ENCODE measurements around the gene PRPF40A.

GRCh38 chr2:152761214-152761613 is 44.0 kb upstream of the PRPF40A start:
- TF ChIP-seq EZH2 (IDR thresholded peaks at IDR 0.05; ENCODE audit: low read length, missing control alignments) (no peak), CTCF (conservative IDR thresholded peaks at IDR 0.05 in 1 of 2, IDR thresholded peaks at IDR 0.05 in 1 of 2; ENCODE audit: low read depth in 1 of 2, low read length in 2 of 2) (no peak)
